Activated T-cell treated with anti-CD3 and anti-CD28 coated beads, Interleukin-2, amount 50 U/mL, for 1 hour (primary cell): ENCODE measurements around the gene NEK11.

Source experiments
- DNase-seq: peaks from one replicate; pipeline ENCODE4 v3.0.0-alpha.2; 2020

Gene NEK11

DNA sequence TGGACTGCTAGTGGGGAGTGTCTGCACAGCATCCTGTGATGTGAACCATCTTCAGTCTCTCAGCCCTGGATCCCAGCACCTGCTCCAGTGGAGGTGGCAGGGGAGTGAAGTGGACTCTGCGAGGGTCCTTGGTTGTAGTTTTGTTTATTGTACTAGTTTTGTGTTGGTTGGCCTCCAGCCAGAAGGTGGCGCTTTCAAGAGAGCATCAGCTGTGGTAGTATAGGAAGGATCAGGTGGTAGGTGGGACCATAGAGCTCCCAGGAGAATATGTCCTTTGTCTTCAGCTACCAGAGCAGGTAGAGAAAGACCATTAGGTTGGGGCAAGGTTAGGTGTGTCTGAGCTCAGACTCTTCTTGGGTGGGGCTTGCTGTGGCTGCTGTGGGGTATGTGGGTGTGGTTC lies 20.9 kb downstream of the NEK11 start:
- no peak for DNase-seq

GRCh38 chr3:131048030-131048429 lies 21.4 kb downstream of the NEK11 start:
- no peak for DNase-seq

GRCh38 chr3:131050001-131050400 lies 23.3 kb downstream of the NEK11 start:
- no peak for DNase-seq

- DNase-seq = no peak
Measured at GRCh38 chr3:131053043-131053859, 26.6 kb downstream of the NEK11 start.

DNA sequence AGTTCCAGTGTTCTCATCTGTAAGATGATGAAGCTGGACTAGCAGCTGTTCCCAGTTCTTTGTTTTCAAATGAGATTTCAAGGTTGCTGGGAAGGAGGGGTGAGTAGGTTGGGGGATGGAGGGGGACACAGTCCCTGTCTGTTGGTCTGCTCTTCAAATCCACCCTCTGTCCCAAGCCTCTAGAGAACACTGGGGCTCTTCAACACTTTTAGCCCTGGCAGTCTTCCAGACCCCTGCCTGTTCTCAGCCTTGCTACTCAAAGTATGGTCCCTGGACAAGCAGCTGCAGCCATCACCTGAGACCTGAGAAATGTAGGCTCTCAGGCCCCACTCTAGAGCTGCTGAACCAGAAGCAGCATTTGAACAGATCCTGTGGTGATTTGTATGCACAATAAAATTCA lies 41.3 kb downstream of the NEK11 start:
- DNase-seq = no peak

- DNase-seq = no peak
Measured at GRCh38 chr3:131072099-131072559, 45.5 kb downstream of the NEK11 start.

GRCh38 chr3:131072845-131073244 lies 46.2 kb downstream of the NEK11 start:
- no peak for DNase-seq

DNA sequence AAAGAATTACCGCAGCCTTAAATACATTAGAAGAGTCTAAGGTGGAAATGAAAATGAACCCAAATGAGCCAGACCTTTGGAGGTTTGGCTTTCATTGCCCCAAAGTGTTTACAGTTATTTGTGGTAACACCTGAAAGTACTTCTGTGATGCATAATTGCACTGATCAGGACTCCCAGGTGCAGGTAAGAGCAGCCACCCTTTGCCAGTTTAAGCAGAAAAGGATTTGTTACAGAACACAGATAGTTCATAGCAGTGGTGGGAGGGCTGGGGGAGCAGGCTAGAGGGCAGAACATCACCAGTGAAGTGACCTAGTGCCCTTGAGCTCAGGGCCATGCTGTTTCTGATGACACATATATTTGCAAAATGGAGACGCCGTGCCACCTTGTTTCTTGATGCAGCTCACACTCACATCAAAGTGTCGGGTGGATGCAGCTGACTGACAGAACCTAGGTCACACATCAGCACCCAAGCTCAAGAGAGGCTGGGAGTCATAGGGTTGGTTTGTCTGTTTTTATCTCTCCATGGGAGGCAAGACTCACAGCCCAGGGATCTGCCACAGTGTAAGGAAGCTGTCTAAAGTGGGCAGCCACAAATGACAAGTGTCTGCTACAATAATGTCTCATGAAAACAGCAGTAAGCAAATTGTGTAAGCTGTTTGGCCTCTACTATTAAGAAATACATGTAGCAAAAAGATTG lies 49.1 kb downstream of the NEK11 start:
- no peak for DNase-seq

- no peak for DNase-seq
Measured at GRCh38 chr3:131077904-131078303, 51.2 kb downstream of the NEK11 start.

GRCh38 chr3:131079086-131079485 lies 52.4 kb downstream of the NEK11 start:
- DNase-seq = no peak

- DNase-seq = no peak
Measured at GRCh38 chr3:131081224-131081623, 54.5 kb downstream of the NEK11 start.

DNA sequence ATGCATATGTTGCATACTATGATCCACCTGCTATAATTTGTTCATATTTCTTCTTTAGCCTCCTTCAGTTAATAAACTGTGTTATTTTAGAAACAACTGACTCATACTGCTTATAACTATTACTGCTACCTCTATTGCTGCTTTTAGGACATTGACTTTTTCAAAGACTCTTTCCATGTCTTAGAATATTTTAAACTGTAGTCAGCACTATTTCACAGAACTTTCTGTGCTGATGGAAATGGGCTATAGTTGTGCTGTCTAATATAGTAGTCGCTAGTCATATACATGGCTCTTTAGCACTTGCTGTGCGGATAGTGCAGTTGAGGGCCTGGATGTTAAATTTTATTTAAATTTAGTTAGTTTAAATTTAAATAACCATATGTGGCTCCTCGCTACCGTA lies 55.6 kb downstream of the NEK11 start:
- DNase-seq = no peak

DNA sequence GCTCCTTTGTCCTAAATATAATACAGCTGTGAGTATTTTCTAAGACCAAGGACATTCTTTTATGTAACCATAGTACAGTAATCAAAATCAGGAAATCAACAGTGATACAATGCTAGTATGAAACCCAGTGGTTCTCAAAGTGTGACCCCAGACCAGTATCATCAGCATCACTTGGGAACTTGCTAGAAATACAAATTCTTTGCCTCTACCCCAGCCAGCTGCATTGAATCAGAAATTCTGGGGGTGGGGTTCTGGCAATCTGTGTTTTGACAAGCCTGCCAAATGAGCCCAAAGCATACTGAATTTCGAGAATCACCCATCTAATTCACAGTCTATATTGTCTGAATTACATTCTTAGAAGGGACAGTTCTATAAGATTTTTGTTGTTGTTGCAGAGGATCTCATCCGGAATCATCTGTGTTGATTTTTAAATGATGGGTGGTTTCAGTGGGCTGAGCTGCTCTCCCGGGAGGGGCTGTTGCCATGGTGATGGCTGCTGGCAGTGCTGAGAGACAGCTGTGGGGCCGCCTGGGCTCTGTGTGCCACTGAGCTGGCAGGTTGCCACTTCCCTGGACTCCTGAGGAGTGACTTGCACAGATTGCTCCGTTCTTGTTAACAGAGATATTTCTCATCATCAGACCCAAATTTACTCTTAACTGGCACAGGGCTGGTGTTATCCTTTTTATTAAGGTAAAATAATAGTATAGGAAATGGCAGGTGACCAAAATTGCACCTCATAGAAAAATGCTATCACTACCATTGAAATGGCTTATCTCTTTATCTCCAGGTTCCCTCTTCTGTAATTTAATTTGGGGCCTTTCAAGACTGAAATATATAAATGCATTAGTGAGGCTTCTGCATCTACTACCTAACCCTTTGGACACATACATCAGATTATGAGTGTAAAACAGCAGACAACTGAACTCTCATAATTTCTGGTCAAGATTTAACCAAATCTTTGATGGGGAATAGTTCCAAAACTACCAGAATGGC lies 56.5 kb downstream of the NEK11 start:
- DNase-seq = no peak

DNA sequence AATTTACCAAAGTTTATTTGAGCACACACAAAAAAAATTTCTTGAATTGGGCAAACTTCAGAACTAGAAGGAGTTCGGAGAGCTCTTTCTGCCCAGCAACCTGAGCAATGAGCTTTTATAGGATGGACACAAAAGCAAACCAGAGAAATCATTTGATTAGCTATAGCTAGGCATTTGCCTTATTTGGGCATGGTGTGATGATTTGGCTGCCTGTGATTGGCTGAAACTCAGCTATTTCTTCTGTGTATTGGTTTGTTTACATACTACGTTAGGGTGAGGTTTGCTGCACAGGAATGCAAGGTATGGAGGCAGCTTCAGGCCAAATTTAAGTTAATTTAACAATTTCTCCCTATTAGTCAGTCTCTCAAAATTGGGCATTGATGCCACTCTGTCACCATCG lies 65.1 kb downstream of the NEK11 start:
- DNase-seq = no peak

DNA sequence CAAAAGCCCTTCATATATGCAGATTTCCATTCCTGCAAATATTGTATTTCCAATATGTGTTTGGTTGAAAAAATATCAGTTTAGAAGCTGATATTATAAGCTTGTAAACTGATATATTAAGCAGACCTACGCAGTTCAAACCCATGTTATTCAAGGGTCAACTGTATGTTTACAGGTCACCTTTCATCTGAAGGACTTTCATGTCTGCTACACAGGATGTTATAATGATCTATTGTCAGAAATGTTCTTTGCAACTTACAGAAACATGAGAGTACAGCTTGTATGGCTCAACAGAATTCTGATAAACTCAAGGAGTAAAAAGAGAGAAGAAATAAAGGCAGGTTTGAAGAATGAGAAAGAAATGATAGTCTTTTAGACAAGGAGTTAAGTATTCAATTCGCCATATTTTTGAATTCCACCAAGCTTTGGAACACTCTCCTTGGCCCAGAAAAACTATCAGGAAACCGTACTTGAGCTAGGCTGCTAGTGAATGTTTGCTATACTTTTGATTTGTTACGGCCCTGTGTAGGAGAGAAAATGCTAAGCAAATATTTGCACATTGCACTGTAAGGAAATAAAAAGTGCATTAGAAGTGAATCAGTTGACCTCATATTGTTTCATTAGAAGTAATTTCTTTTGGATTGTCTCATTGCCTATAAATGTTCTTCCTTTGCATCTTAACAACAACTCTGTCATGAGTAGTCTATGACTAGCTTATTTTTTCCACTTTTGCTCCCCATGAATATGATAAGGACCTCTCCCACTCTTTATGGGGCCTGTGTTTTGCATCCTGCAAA lies 81.2 kb downstream of the NEK11 start:
- no peak for DNase-seq

DNA sequence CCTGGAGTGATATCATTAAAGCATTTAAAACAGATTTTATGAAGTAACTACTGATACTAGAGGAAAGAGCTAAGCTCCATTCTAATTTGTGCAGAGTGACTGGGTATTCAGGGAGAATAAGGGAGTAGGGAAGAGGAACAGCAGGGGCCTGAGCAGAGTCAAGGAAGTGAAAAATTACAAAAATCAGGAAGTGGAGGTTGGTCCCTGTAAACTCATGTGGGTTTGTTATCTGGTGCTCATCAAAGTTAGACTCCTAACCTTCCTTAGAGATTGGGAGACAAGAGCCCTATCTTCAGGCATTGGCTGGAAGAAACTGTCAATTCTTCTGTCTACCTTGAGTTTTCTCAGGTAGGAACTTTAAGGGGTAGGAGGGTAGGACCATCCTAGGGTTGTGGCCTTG lies 82.5 kb downstream of the NEK11 start:
- DNase-seq = no peak

DNA sequence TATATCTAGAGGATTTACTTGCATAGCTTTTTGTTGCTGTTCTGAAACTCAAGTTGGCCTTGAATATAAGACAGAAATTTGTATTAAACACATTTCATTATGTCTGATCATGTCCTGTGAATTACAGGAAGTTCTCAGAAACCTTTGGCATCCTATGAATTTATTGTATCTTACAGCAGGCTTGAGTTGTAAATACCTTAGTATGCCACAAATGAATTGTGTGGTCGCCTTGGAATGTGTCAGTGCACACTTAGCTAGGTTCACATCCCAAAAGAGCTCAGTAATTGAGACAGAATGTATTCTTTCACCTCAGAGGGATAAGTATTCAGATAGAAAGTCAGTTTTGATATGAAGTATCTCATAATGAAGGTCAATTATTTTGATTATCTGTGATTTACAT lies 83.4 kb downstream of the NEK11 start:
- no peak for DNase-seq

- no peak for DNase-seq
Measured at GRCh38 chr3:131114256-131114655, 87.6 kb downstream of the NEK11 start.

DNA sequence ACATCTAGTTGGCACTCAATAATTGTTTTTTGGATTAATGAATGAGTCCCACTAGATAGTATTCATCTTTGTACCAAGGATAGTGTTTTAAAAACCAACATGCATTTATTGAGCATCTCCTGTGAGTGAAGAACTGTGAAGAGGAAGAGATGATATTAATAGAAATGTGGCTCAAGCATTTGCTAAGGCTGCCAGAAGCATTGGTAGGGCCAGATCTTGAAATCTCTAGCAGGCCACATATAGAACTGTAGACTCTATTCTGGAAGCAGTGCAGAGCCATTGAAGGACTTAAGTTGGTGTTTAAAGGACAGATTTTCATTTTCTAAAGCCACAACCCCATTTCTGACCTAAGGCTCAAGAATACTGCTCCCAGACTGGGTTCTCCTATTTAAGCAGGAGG lies 99.0 kb downstream of the NEK11 start:
- DNase-seq = no peak

- no peak for DNase-seq
Measured at GRCh38 chr3:131140891-131141290, 114.2 kb downstream of the NEK11 start.

- DNase-seq = no peak
Measured at GRCh38 chr3:131141770-131142169, 115.1 kb downstream of the NEK11 start.

- DNase-seq = no peak
Measured at GRCh38 chr3:131142580-131142979, 115.9 kb downstream of the NEK11 start.
